Measurements from ENCODE around the gene SH3PXD2A. TPM values are rescaled to one million over a fixed set of nuclear protein-coding genes. Genes with fewer than 3 reads are reported as not detected.

Gene SH3PXD2A
- total RNA-seq, 2 experiments from 2014 or later, result 7.8 to 8.5 TPM

GRCh38 chr10:103714232-103714891 is 141.0 kb downstream of the SH3PXD2A start:
- H3K4me3 Mint-ChIP-seq, result no peak overlapping the region
- no peak overlapping the region for H3K27ac Mint-ChIP-seq
- H3K4me1 Mint-ChIP-seq (ENCODE audit: low read depth), result peaks cover 7% of the 10 kb centered on the region
- no peaks in the 10 kb centered on the region for H3K9me3 Mint-ChIP-seq
- intact Hi-C loops (cut with micrococcal nuclease), result loop anchor here (5.0 kb wide), 1 partner anchor 408 kb away; the partner anchor contains the start of gene SFR1
- no peak for DNase-seq
- CTCF ChIA-PET, result interaction anchor here (0.8 to 4.6 kb wide), 13 partner anchors 11 to 560 kb away, joined by 3 to 51 read pairs (median 4); no protein-coding TSS in a partner anchor
- H3K27me3 Mint-ChIP-seq (ENCODE audit: low read depth), result no peaks in the 10 kb centered on the region
- H3K36me3 Mint-ChIP-seq (ENCODE audit: low read depth), result no peaks in the 10 kb centered on the region

- CTCF ChIA-PET, result interaction anchor here (0.7 to 4.6 kb wide), 15 partner anchors 12 to 561 kb away, joined by 3 to 51 read pairs (median 6); no protein-coding TSS in a partner anchor
- intact Hi-C loops (cut with micrococcal nuclease), result loop anchor here (1.0 to 5.0 kb wide), 5 partner anchors 146 to 496 kb away; partner anchors contain the start of gene SFR1
- no peaks in the 10 kb centered on the region for H3K9me3 Mint-ChIP-seq
- H3K4me3 Mint-ChIP-seq, result no peak overlapping the region
- H3K36me3 Mint-ChIP-seq (ENCODE audit: low read depth), result no peaks in the 10 kb centered on the region
- H3K4me1 Mint-ChIP-seq (ENCODE audit: low read depth), result peaks cover 1% of the 10 kb centered on the region
- no peaks in the 10 kb centered on the region for H3K27me3 Mint-ChIP-seq (ENCODE audit: low read depth)
- no peak for DNase-seq
- H3K27ac Mint-ChIP-seq, result no peak overlapping the region
Measured at GRCh38 chr10:103713676-103714075, 141.7 kb downstream of the SH3PXD2A start.

- DNase-seq, result peak; percentile 92
- Mint-ChIP-seq H3K4me1 (ENCODE audit: low read depth) (no peaks in the 10 kb centered on the region), H3K36me3 (ENCODE audit: low read depth) (no peaks in the 10 kb centered on the region), H3K27ac (no peak overlapping the region), H3K27me3 (ENCODE audit: low read depth) (no peaks in the 10 kb centered on the region), H3K4me3 (no peak overlapping the region), H3K9me3 (no peaks in the 10 kb centered on the region)
- intact Hi-C loops (cut with micrococcal nuclease), result loop anchor here (1.0 to 5.0 kb wide), 5 partner anchors 146 to 496 kb away; partner anchors contain the start of gene SFR1
- CTCF ChIA-PET, result interaction anchor here (0.6 to 4.6 kb wide), 44 partner anchors 10 to 570 kb away, joined by 3 to 51 read pairs (median 4); partner anchors contain the start of gene SH3PXD2A
Measured at GRCh38 chr10:103712898-103713498, 142.4 kb downstream of the SH3PXD2A start.

- Mint-ChIP-seq H3K27ac (no peak overlapping the region), H3K4me1 (ENCODE audit: low read depth) (no peaks in the 10 kb centered on the region), H3K9me3 (no peaks in the 10 kb centered on the region), H3K4me3 (no peak overlapping the region), H3K36me3 (ENCODE audit: low read depth) (no peaks in the 10 kb centered on the region), H3K27me3 (ENCODE audit: low read depth) (no peaks in the 10 kb centered on the region)
- CTCF ChIA-PET, result interaction anchor here (0.6 to 4.6 kb wide), 41 partner anchors 10 to 571 kb away, joined by 3 to 51 read pairs (median 5); partner anchors contain the start of gene SH3PXD2A
- intact Hi-C loops (cut with micrococcal nuclease), result loop anchor here (5.0 kb wide), 1 partner anchor 410 kb away; the partner anchor contains the start of gene SFR1
- DNase-seq, result no peak
Measured at GRCh38 chr10:103712146-103712545, 143.2 kb downstream of the SH3PXD2A start.

GRCh38 chr10:103711351-103711994 is 143.9 kb downstream of the SH3PXD2A start:
- CTCF ChIA-PET, result interaction anchor here (0.6 to 4.6 kb wide), 15 partner anchors 13 to 177 kb away, joined by 3 to 51 read pairs (median 6); partner anchors contain the start of gene SH3PXD2A
- Mint-ChIP-seq H3K9me3 (no peaks in the 10 kb centered on the region), H3K36me3 (ENCODE audit: low read depth) (no peaks in the 10 kb centered on the region), H3K27me3 (ENCODE audit: low read depth) (no peaks in the 10 kb centered on the region), H3K4me1 (ENCODE audit: low read depth) (no peaks in the 10 kb centered on the region), H3K4me3 (no peak overlapping the region), H3K27ac (no peak overlapping the region)
- intact Hi-C loops (cut with micrococcal nuclease), result loop anchor here (5.0 kb wide), 1 partner anchor 411 kb away; the partner anchor contains the start of gene SFR1
- DNase-seq, result no peak

- no peaks in the 10 kb centered on the region for H3K36me3 Mint-ChIP-seq (ENCODE audit: low read depth)
- no peak overlapping the region for H3K4me3 Mint-ChIP-seq
- no peaks in the 10 kb centered on the region for H3K9me3 Mint-ChIP-seq
- no peaks in the 10 kb centered on the region for H3K4me1 Mint-ChIP-seq (ENCODE audit: low read depth)
- H3K27ac Mint-ChIP-seq, result no peak overlapping the region
- H3K27me3 Mint-ChIP-seq (ENCODE audit: low read depth), result no peaks in the 10 kb centered on the region
- CTCF ChIA-PET, result interaction anchor here (0.5 to 4.6 kb wide), 10 partner anchors 12 to 175 kb away, joined by 3 to 51 read pairs (median 4); no protein-coding TSS in a partner anchor
- no peak for DNase-seq
- intact Hi-C loops (cut with micrococcal nuclease), result loop anchor here (5.0 kb wide), 1 partner anchor 412 kb away; the partner anchor contains the start of gene SFR1
Measured at GRCh38 chr10:103710490-103710889, 144.9 kb downstream of the SH3PXD2A start.

GRCh38 chr10:103709341-103709920 is 145.9 kb downstream of the SH3PXD2A start:
- no peaks in the 10 kb centered on the region for H3K27me3 Mint-ChIP-seq (ENCODE audit: low read depth)
- DNase-seq, result no peak
- no peaks in the 10 kb centered on the region for H3K4me1 Mint-ChIP-seq (ENCODE audit: low read depth)
- no peak overlapping the region for H3K4me3 Mint-ChIP-seq
- intact Hi-C loops (cut with micrococcal nuclease), result no loop called here
- no peak overlapping the region for H3K27ac Mint-ChIP-seq
- CTCF ChIA-PET, result interaction anchor here (0.7 to 4.6 kb wide), 5 partner anchors 13 to 175 kb away, joined by 3 to 51 read pairs (median 3); no protein-coding TSS in a partner anchor
- no peaks in the 10 kb centered on the region for H3K36me3 Mint-ChIP-seq (ENCODE audit: low read depth)
- H3K9me3 Mint-ChIP-seq, result no peaks in the 10 kb centered on the region

GRCh38 chr10:103708627-103709288 is 146.6 kb downstream of the SH3PXD2A start:
- DNase-seq, result no peak
- Mint-ChIP-seq H3K4me1 (ENCODE audit: low read depth) (no peaks in the 10 kb centered on the region), H3K27me3 (ENCODE audit: low read depth) (no peaks in the 10 kb centered on the region), H3K27ac (no peak overlapping the region), H3K4me3 (no peak overlapping the region), H3K36me3 (ENCODE audit: low read depth) (no peaks in the 10 kb centered on the region), H3K9me3 (no peaks in the 10 kb centered on the region)
- CTCF ChIA-PET, result interaction anchor here (0.5 to 1.5 kb wide), 6 partner anchors 9 to 146 kb away, joined by 3 to 10 read pairs (median 4); no protein-coding TSS in a partner anchor
- intact Hi-C loops (cut with micrococcal nuclease), result no loop called here

- H3K4me1 Mint-ChIP-seq (ENCODE audit: low read depth), result no peaks in the 10 kb centered on the region
- no peak overlapping the region for H3K4me3 Mint-ChIP-seq
- CTCF ChIA-PET, result interaction anchor here (0.5 to 1.5 kb wide), 6 partner anchors 9 to 146 kb away, joined by 3 to 10 read pairs (median 4); no protein-coding TSS in a partner anchor
- intact Hi-C loops (cut with micrococcal nuclease), result no loop called here
- H3K27me3 Mint-ChIP-seq (ENCODE audit: low read depth), result no peaks in the 10 kb centered on the region
- H3K9me3 Mint-ChIP-seq, result no peaks in the 10 kb centered on the region
- H3K36me3 Mint-ChIP-seq (ENCODE audit: low read depth), result no peaks in the 10 kb centered on the region
- DNase-seq, result no peak
- H3K27ac Mint-ChIP-seq, result no peak overlapping the region
Measured at GRCh38 chr10:103707956-103708626, 147.3 kb downstream of the SH3PXD2A start.

- intact Hi-C loops (cut with micrococcal nuclease), result no loop called here
- Mint-ChIP-seq H3K27ac (no peak overlapping the region), H3K4me3 (no peak overlapping the region), H3K4me1 (ENCODE audit: low read depth) (no peaks in the 10 kb centered on the region), H3K27me3 (ENCODE audit: low read depth) (no peaks in the 10 kb centered on the region), H3K9me3 (no peaks in the 10 kb centered on the region), H3K36me3 (ENCODE audit: low read depth) (no peaks in the 10 kb centered on the region)
- DNase-seq, result no peak
- CTCF ChIA-PET, result no interaction called here
Measured at GRCh38 chr10:103706762-103707161, 148.6 kb downstream of the SH3PXD2A start.

GRCh38 chr10:103706047-103706446 is 149.3 kb downstream of the SH3PXD2A start:
- no peak overlapping the region for H3K27ac Mint-ChIP-seq
- H3K4me3 Mint-ChIP-seq, result no peak overlapping the region
- no peaks in the 10 kb centered on the region for H3K4me1 Mint-ChIP-seq (ENCODE audit: low read depth)
- H3K27me3 Mint-ChIP-seq (ENCODE audit: low read depth), result no peaks in the 10 kb centered on the region
- intact Hi-C loops (cut with micrococcal nuclease), result no loop called here
- CTCF ChIA-PET, result interaction anchor here (0.7 to 2.0 kb wide), 2 partner anchors 66 to 152 kb away, joined by 5 to 8 read pairs; no protein-coding TSS in a partner anchor
- H3K9me3 Mint-ChIP-seq, result no peaks in the 10 kb centered on the region
- H3K36me3 Mint-ChIP-seq (ENCODE audit: low read depth), result no peaks in the 10 kb centered on the region
- DNase-seq, result no peak

Measured in activated naive CD4-positive, alpha-beta T cell treated with anti-CD3 and anti-CD28 coated beads for 36 hours (primary cell).